ENCODE measurements around the gene LORICRIN. TPM values are rescaled to one million over a fixed set of nuclear protein-coding genes. Genes with fewer than 3 reads are reported as not detected.

Gene LORICRIN
- polyA plus RNA-seq, 2 of the 4 experiments (the other 2 are of a cell fraction) = not detected

DNA sequence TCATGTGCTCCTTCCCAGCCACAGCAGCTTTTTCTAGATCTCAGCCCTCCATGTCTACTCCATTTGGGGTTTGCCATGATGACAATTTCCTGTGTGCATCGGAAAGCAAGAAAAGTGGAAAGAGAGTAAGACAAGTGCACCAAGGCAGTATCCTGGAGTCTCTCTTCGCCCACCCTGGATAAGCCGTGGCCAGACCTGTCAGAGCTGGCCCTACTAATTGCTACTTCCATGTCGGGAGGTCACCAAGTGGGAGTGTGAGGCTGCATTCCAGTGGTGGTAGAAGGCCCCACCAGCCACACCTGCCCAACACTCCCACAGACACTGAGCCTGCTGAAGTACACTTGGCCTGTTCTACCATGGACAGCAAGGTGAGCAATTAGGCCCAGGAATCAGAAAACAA lies 14.0 kb upstream of the LORICRIN start:
- DNase-seq (ENCODE audit: low read depth in 1 of 2, low spot score in 1 of 2) (no peak), ATAC-seq (no peak), FAIRE-seq (no peak)
- 24% methylated on average over 4 of the region's 4 CpGs for WGBS (ENCODE audit: missing lambda C conversion rate)
- no peaks in the 10 kb centered on the region for H3K9me3 ChIP-seq
- CTCF ChIA-PET = no interaction called here
- H3K4me2 ChIP-seq = no peak overlapping the region
- TF ChIP-seq EP300 (IDR thresholded peaks at IDR 0.05) (no peak), FOXS1 (CRISPR knock-in tag; IDR thresholded peaks at IDR 0.05) (no peak), EHMT2 (IDR thresholded peaks at IDR 0.05; ENCODE audit: low read depth) (no peak), RAD21 (conservative IDR thresholded peaks at IDR 0.05 in 1 of 2, IDR thresholded peaks at IDR 0.05 in 1 of 2) (no peak), SREBF2 (IDR thresholded peaks at IDR 0.05) (no peak), CBX2 (IDR thresholded peaks at IDR 0.05; ENCODE audit: borderline replicate concordance, low read depth) (no peak), POLR2A (IDR thresholded peaks at IDR 0.05; ENCODE audit: low read length) (no peak), ZSCAN20 (CRISPR knock-in tag; IDR thresholded peaks at IDR 0.05) (no peak), BHLHE40 (IDR thresholded peaks at IDR 0.05; ENCODE audit: low read depth, low read length) (no peak), NFE2L2 (conservative IDR thresholded peaks at IDR 0.05; ENCODE audit: low read length) (no peak), JUN (IDR thresholded peaks at IDR 0.05) (no peak), GATA3 (IDR thresholded peaks at IDR 0.05; ENCODE audit: borderline replicate concordance) (no peak), HOXB5 (CRISPR knock-in tag; IDR thresholded peaks at IDR 0.05) (no peak), CEBPB (IDR thresholded peaks at IDR 0.05) (no peak), FOSB (CRISPR knock-in tag; IDR thresholded peaks at IDR 0.05) (no peak)
- POLR2A ChIA-PET = no interaction called here
- H3K4me1 ChIP-seq = no peaks in the 10 kb centered on the region
- no peak overlapping the region for H3K27ac ChIP-seq
- H3K4me3 ChIP-seq = no peak overlapping the region

GRCh38 chr1:153246018-153246417 lies 13.5 kb upstream of the LORICRIN start:
- ATAC-seq = no peak
- DNase-seq (ENCODE audit: low read depth in 1 of 2, low spot score in 1 of 2) = no peak
- ChIA-PET CTCF (no interaction called here), POLR2A (no interaction called here)
- WGBS (ENCODE audit: missing lambda C conversion rate) = 0% methylated on average over 1 of the region's 1 CpG
- TF ChIP-seq CTCF (IDR thresholded peaks at IDR 0.05) (no peak), ZNF302 (CRISPR knock-in tag; IDR thresholded peaks at IDR 0.05) (no peak), MYC (IDR thresholded peaks at IDR 0.05; ENCODE audit: borderline replicate concordance, low read length) (no peak), JUN (IDR thresholded peaks at IDR 0.05) (no peak), MAZ (IDR thresholded peaks at IDR 0.05; ENCODE audit: borderline replicate concordance, low read depth, low read length) (no peak), HOXB13 (CRISPR knock-in tag; IDR thresholded peaks at IDR 0.05; ENCODE audit: low read depth) (no peak), RFX5 (IDR thresholded peaks at IDR 0.05) (no peak), CBX2 (IDR thresholded peaks at IDR 0.05; ENCODE audit: borderline replicate concordance, low read depth) (no peak), CEBPB (IDR thresholded peaks at IDR 0.05) (no peak), TFCP2L1 (CRISPR knock-in tag; IDR thresholded peaks at IDR 0.05) (no peak), HDAC2 (IDR thresholded peaks at IDR 0.05) (no peak), PHF8 (IDR thresholded peaks at IDR 0.05; ENCODE audit: borderline replicate concordance, low read depth) (no peak), GATA3 (IDR thresholded peaks at IDR 0.05; ENCODE audit: borderline replicate concordance) (no peak), KDM1A (IDR thresholded peaks at IDR 0.05; ENCODE audit: low read depth) (no peak), POLR2A (IDR thresholded peaks at IDR 0.05; ENCODE audit: low read length) (no peak)
- TF ChIP-seq, protein P1, sequence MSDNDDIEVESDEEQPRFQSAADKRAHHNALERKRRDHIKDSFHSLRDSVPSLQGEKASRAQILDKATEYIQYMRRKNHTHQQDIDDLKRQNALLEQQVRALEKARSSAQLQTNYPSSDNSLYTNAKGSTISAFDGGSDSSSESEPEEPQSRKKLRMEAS (IDR thresholded peaks at IDR 0.05) = no peak
- Histone ChIP-seq H3K4me2 (no peak overlapping the region), H3K4me3 (no peak overlapping the region), H3K27ac (no peak overlapping the region), H3K4me1 (no peaks in the 10 kb centered on the region), H3K9me3 (no peaks in the 10 kb centered on the region)
- no peak for FAIRE-seq

GRCh38 chr1:153246825-153247224 lies 12.7 kb upstream of the LORICRIN start:
- POLR2A ChIA-PET = no interaction called here
- H3K4me3 ChIP-seq = no peak overlapping the region
- no peak overlapping the region for H3K27ac ChIP-seq
- no peak for FAIRE-seq
- no peaks in the 10 kb centered on the region for H3K4me1 ChIP-seq
- ATAC-seq = no peak
- H3K9me3 ChIP-seq = no peaks in the 10 kb centered on the region
- no peak overlapping the region for H3K4me2 ChIP-seq
- WGBS (ENCODE audit: missing lambda C conversion rate) = 0% methylated on average over 2 of the region's 2 CpGs
- CTCF ChIA-PET = no interaction called here
- no peak for DNase-seq (ENCODE audit: low read depth in 1 of 2, low spot score in 1 of 2)
- TF ChIP-seq FOSB (CRISPR knock-in tag; IDR thresholded peaks at IDR 0.05) (no peak), ZNF302 (CRISPR knock-in tag; IDR thresholded peaks at IDR 0.05) (no peak), TFCP2L1 (CRISPR knock-in tag; IDR thresholded peaks at IDR 0.05) (no peak), EHMT2 (IDR thresholded peaks at IDR 0.05; ENCODE audit: low read depth) (no peak), RNF2 (IDR thresholded peaks at IDR 0.05; ENCODE audit: borderline replicate concordance, low read depth) (no peak), SMC3 (IDR thresholded peaks at IDR 0.05) (no peak), PHF8 (IDR thresholded peaks at IDR 0.05; ENCODE audit: borderline replicate concordance, low read depth) (no peak), ESRRA (IDR thresholded peaks at IDR 0.05; ENCODE audit: borderline replicate concordance, low read length) (no peak), HOXA7 (CRISPR knock-in tag; IDR thresholded peaks at IDR 0.05) (no peak), ZFP36 (IDR thresholded peaks at IDR 0.05; ENCODE audit: borderline replicate concordance, partially characterized antibody) (no peak), MAZ (IDR thresholded peaks at IDR 0.05; ENCODE audit: borderline replicate concordance, low read depth, low read length) (no peak), ELK1 (IDR thresholded peaks at IDR 0.05; ENCODE audit: low read depth, low read length) (no peak), MAFK (IDR thresholded peaks at IDR 0.05; ENCODE audit: partially characterized antibody) (no peak), EHF (CRISPR knock-in tag; IDR thresholded peaks at IDR 0.05) (no peak), CBX8 (IDR thresholded peaks at IDR 0.05) (no peak)
- TF ChIP-seq, protein P2, sequence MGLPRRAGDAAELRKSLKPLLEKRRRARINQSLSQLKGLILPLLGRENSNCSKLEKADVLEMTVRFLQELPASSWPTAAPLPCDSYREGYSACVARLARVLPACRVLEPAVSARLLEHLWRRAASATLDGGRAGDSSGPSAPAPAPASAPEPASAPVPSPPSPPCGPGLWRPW (IDR thresholded peaks at IDR 0.05) = no peak

Measured in A549 (cell line).